ENCODE data around the gene RNF207. TPM values are rescaled to one million over a fixed set of nuclear protein-coding genes. Genes with fewer than 3 reads are reported as not detected.

RNF207 gene
- total and polyA plus RNA-seq, 2 of the 4 experiments (the other 2 are of a cell fraction): 2.7 to 17.2 TPM

DNA sequence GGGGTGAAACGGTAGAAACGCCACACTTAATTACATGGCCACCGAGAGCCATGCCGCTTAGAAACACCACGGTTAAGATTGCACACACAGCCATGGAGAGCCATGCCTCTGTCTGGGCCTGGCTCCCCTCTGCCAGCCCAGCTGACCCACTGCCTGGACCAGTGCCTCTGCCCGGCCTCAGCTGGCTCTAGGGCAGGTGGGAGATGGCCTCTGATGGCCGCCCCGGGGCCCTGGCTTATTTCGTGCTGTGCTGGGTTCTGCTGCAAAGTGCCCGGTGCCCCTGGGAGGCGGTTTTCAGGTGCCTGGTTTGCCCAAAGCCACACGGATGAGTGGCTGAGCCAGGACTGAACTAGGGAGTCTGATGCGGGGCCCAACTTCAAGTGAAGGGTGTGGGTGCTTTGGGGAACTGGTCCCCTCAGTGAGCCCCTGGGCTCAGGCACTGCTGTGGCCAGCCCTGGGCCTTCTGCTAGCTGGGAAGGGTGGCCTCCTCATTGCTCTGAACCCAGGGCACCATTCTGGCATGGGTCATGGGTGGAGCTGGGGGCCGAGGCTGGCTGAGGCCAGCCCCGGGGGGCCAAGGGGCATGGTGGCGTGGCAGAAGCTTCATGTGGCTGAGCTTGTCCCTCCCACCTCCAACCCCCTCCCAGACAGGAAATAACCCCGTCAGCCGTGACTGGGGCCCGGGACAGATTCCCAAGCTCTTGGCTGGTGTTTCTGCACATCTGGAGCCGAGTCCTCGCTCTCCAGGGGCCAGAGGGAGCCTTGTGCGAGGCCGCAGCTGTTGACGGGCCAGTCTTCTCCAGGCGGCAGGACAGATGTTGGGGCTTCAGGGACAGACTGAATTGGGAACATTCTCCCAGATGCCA, 56.9 kb downstream of the RNF207 start (continued):
- no peak for TF ChIP-seq CEBPB (IDR thresholded peaks at IDR 0.05; ENCODE audit: low read depth, low read length)

- H3K4ac ChIP-seq (ENCODE audit: low read depth, low read length): no peak overlapping the region
- dilution Hi-C loops (cut with HindIII; ENCODE audit: low sequenced_read_pairs, unreplicated experiment) (no loop called here), intact Hi-C loops (cut with micrococcal nuclease) (no loop called here), in situ Hi-C loops (cut with MboI; ENCODE audit: low sequenced_read_pairs) (no loop called here)
- no peak overlapping the region for H2AK9ac ChIP-seq (replicated peaks; ENCODE audit: low read depth, low read length, poor library complexity)
- ATAC-seq (ENCODE audit: low read depth) (no peak), DNase-seq (no peak)
- no peak overlapping the region for H2BK5ac ChIP-seq (ENCODE audit: low read depth, low read length, poor library complexity, severe bottlenecking)
- H4K20me1 ChIP-seq (ENCODE audit: insufficient read depth, low read length): peaks cover 12% of the 10 kb centered on the region
- H3K18ac ChIP-seq (ENCODE audit: low read depth, low read length): no peak overlapping the region
- no peak overlapping the region; the same call in 1 of the 2 replicates for H3K23ac ChIP-seq (ENCODE audit: low read depth, low read length)
- H3K14ac ChIP-seq (replicated peaks; ENCODE audit: low read depth, low read length): no peak overlapping the region
- H2BK120ac ChIP-seq (ENCODE audit: low read depth, low read length): no peak overlapping the region
- H2BK20ac ChIP-seq (ENCODE audit: low read depth, low read length): no peak overlapping the region
- H3K56ac ChIP-seq (ENCODE audit: extremely low read depth, insufficient read depth, low read length): no peak overlapping the region
- no peak overlapping the region for H4K91ac ChIP-seq (ENCODE audit: insufficient read depth, low read depth, low read length)
- H3K27ac ChIP-seq (ENCODE audit: insufficient read depth, low read length): no peak overlapping the region
- no peak overlapping the region for H3K4me2 ChIP-seq (ENCODE audit: low read depth, low read length)
- peaks cover 2% of the 10 kb centered on the region; the same call in 1 of the 2 replicates for H3K4me1 ChIP-seq (ENCODE audit: control insufficient read depth, insufficient read depth, low read length)
- H2AK5ac ChIP-seq (ENCODE audit: low read depth, low read length): no peak overlapping the region
- no peak overlapping the region for H2BK15ac ChIP-seq (ENCODE audit: low read depth, low read length)
- ChIA-PET POLR2A (ENCODE audit: unreplicated experiment) (no interaction called here), CTCF (no interaction called here)
- no peaks in the 10 kb centered on the region for H3K27me3 ChIP-seq (ENCODE audit: control insufficient read depth, insufficient read depth, low read length)
- H3K36me3 ChIP-seq (ENCODE audit: control insufficient read depth, insufficient read depth, low read length): no peaks in the 10 kb centered on the region
- H3K9me3 ChIP-seq (ENCODE audit: control insufficient read depth, insufficient read depth, low read length): no peaks in the 10 kb centered on the region
- no peak overlapping the region for H2AFZ ChIP-seq (replicated peaks; ENCODE audit: low read length, poor library complexity)
- H3K9me1 ChIP-seq (ENCODE audit: insufficient read depth, low read length): no peaks in the 10 kb centered on the region
- no peak overlapping the region for H4K8ac ChIP-seq (ENCODE audit: low read depth in 2 of 2, low read length in 2 of 2)
- TF ChIP-seq NFE2L2 (IDR thresholded peaks at IDR 0.05; ENCODE audit: low read depth, low read length): no peak
- TF ChIP-seq RFX5 (IDR thresholded peaks at IDR 0.05; ENCODE audit: low read depth, low read length): no peak
- no peak for TF ChIP-seq MXI1 (IDR thresholded peaks at IDR 0.05; ENCODE audit: borderline replicate concordance, low read depth, low read length)
- TF ChIP-seq, protein P1, sequence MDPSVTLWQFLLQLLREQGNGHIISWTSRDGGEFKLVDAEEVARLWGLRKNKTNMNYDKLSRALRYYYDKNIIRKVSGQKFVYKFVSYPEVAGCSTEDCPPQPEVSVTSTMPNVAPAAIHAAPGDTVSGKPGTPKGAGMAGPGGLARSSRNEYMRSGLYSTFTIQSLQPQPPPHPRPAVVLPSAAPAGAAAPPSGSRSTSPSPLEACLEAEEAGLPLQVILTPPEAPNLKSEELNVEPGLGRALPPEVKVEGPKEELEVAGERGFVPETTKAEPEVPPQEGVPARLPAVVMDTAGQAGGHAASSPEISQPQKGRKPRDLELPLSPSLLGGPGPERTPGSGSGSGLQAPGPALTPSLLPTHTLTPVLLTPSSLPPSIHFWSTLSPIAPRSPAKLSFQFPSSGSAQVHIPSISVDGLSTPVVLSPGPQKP (IDR thresholded peaks at IDR 0.05; ENCODE audit: borderline replicate concordance, low read depth, low read length): no peak
- no peak overlapping the region for H3K4me3 ChIP-seq (ENCODE audit: insufficient read depth, low read depth, low read length)
- BruUV-seq (replicated peaks): no TSS peak
- no peak overlapping the region for H4K5ac ChIP-seq (ENCODE audit: low read depth, low read length)
- no peaks in the 10 kb centered on the region for H3K79me1 ChIP-seq (ENCODE audit: low read depth in 1 of 2, low read length in 2 of 2)
- 56% methylated on average over 2 of the region's 7 CpGs; no CpG with 5 or more reads in 1 of the 2 experiments for WGBS, 2 experiments (ENCODE audit: extremely low coverage in 2 of 2, insufficient read length in 1 of 2)
- no peak overlapping the region for H3K9ac ChIP-seq (ENCODE audit: low read depth, low read length)
Observed at GRCh38 chr1:6263716-6264115, 57.8 kb downstream of the RNF207 start.
